Upper lobe of right lung (tissue), 1 donor: Measurements from ENCODE around the gene RNASEL. TPM values are rescaled to one million over a fixed set of nuclear protein-coding genes. Genes with fewer than 3 reads are reported as not detected.

ENCODE experiments used
- ATAC-seq: fragments of 200-7000 bp; cut with Tn5 transposase; one replicate; pipeline ENCODE4 v1.9.1; 2020; ENCODE audit warnings: mild to moderate bottlenecking, moderate library complexity
- DNase-seq: peaks from one replicate; pipeline ENCODE4 v3.0.0-alpha.2; 2020
- H3K27ac ChIP-seq: fragments of 200-600 bp; one replicate; pipeline ENCODE4 v1.8.0; 2022
- H3K27me3 ChIP-seq: fragments of 200-600 bp; one replicate; pipeline ENCODE4 v1.8.0; 2022; ENCODE audit warnings: mild to moderate bottlenecking
- H3K36me3 ChIP-seq: fragments of 200-600 bp; one replicate; pipeline ENCODE4 v1.8.0; 2022
- H3K4me1 ChIP-seq: fragments of 200-600 bp; one replicate; pipeline ENCODE4 v1.8.0; 2022
- H3K4me3 ChIP-seq: fragments of 200-600 bp; one replicate; pipeline ENCODE4 v1.8.0; 2022; ENCODE audit warnings: mild to moderate bottlenecking
- H3K9me3 ChIP-seq: fragments of 200-600 bp; one replicate; pipeline ENCODE4 v1.8.0; 2022
- intact Hi-C: fragments of 100-400 bp; cut with DNase I; formaldehyde crosslinking; loops from one replicate; pipeline ENCODE4 v1.11.0; 2022
- total RNA-seq: library from RNA; stranded (reverse); fragmentation: NEBNext Ultra II Directional; extraction: Animal tissue kit (Norgen Biotek cat#: 25700); gene quantifications from one replicate; pipeline ENCODE4 v1.2.1, GENCODE V29; 2021
- TF ChIP-seq, protein P1 (sequence below): fragments of 200-600 bp; IDR thresholded peaks from one replicate; pipeline ENCODE4 v1.8.0; 2022; ENCODE audit warnings: antibody characterized with exemption
- donor health status: DM: no; HTN: yes; CAD: no; lungs with severe emphysema.

The RNASEL gene
- total RNA-seq, 1 donor from 2014 or later = 12.8 TPM

DNA sequence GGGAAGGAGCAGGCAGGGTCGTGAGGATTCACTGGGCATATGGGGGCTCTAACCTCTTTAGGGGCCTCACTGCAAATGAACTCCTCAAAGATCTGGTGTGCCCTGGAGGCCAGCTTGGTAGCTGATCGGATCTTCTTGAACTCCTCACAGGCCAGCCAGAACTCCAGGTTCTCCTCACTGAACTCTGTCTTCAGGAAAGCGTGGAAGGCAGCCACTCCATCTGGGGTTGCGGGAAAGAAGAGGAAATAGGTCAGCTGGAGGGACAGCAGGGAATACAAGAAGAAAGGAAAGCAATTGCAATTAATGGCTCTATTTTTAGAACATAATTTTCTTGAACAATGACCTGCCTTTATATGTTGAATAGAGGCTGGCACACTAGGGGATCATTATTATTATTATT, 12.9 kb upstream of the RNASEL start:
- ATAC-seq (no peak), DNase-seq (no peak)
- H3K36me3 ChIP-seq = peaks cover 19% of the 10 kb centered on the region
- peaks cover 35% of the 10 kb centered on the region for H3K4me1 ChIP-seq
- H3K4me3 ChIP-seq = peak overlapping the region; percentile 66
- TF ChIP-seq, protein P1, sequence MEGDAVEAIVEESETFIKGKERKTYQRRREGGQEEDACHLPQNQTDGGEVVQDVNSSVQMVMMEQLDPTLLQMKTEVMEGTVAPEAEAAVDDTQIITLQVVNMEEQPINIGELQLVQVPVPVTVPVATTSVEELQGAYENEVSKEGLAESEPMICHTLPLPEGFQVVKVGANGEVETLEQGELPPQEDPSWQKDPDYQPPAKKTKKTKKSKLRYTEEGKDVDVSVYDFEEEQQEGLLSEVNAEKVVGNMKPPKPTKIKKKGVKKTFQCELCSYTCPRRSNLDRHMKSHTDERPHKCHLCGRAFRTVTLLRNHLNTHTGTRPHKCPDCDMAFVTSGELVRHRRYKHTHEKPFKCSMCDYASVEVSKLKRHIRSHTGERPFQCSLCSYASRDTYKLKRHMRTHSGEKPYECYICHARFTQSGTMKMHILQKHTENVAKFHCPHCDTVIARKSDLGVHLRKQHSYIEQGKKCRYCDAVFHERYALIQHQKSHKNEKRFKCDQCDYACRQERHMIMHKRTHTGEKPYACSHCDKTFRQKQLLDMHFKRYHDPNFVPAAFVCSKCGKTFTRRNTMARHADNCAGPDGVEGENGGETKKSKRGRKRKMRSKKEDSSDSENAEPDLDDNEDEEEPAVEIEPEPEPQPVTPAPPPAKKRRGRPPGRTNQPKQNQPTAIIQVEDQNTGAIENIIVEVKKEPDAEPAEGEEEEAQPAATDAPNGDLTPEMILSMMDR = no peak
- H3K27ac ChIP-seq = peak overlapping the region; percentile 85
- no peaks in the 10 kb centered on the region for H3K27me3 ChIP-seq
- intact Hi-C loops = loop anchor here (2.0 kb wide), 1 partner anchor 181 kb away; no protein-coding TSS in a partner anchor
- H3K9me3 ChIP-seq = no peaks in the 10 kb centered on the region

DNA sequence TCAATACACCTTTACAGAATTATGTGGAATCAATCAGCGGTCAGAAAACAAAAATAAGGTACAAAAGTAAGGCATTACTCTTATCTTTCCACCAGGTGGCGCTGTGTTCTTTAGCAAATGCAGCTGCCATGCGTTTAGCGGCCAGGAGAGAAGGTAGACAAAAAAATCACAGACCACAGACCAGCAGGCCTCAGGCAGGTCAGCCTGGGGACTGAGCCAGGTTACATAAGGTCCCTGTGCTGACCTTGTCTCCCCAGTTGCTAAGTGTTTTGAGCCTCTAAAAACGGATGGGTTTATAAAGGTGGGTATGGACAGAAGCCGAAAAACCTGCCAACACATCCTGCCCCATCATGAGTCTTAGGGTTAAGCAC, 12.3 kb upstream of the RNASEL start:
- TF ChIP-seq, protein P1 = peak; percentile 86
- peak overlapping the region; percentile 66 for H3K4me3 ChIP-seq
- ATAC-seq (peak; percentile 45), DNase-seq (peak; percentile 69)
- H3K36me3 ChIP-seq = peaks cover 19% of the 10 kb centered on the region
- intact Hi-C loops = loop anchor here (2.0 kb wide), 1 partner anchor 181 kb away; no protein-coding TSS in a partner anchor
- H3K27me3 ChIP-seq = no peaks in the 10 kb centered on the region
- H3K9me3 ChIP-seq = no peaks in the 10 kb centered on the region
- peak overlapping the region; percentile 85 for H3K27ac ChIP-seq
- H3K4me1 ChIP-seq = peaks cover 35% of the 10 kb centered on the region

DNA sequence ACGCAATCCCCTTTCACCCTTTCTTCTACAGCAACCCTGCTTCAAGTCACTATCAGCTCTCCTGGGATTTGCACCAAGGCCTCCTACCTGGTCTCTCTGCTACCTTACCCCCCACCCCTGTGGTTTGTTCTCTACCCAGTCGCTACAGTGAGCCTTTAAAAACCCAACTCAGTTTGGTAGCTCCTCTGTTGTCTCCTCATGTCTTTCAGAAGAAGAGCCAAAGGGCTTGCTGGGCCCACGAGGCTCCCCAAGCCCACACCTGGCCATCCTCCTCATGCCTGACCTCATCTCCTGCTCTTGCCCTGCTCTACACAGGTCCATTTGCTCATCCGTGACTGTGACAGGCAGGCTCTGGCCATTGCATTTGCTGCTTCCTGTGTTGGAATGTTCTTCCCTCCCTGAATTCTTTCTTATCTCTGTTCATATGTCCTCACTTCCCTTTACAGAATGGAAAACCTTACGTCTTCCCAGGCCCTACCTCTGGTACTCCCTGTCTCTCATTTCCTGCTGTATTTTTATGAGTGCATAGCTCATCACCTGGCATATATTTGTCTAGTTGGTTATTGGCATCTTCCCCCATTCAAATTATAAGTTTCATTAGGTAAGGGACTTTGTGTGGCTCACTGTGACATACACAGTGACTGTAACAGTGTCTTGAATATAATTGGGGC, 11.8 kb upstream of the RNASEL start:
- H3K27ac ChIP-seq = no peak overlapping the region
- TF ChIP-seq, protein P1 = no peak
- ATAC-seq = no peak
- H3K27me3 ChIP-seq = no peaks in the 10 kb centered on the region
- H3K4me1 ChIP-seq = peaks cover 35% of the 10 kb centered on the region
- no peaks in the 10 kb centered on the region for H3K9me3 ChIP-seq
- no peak overlapping the region for H3K4me3 ChIP-seq
- DNase-seq = no peak
- H3K36me3 ChIP-seq = peaks cover 19% of the 10 kb centered on the region
- intact Hi-C loops = loop anchor here (2.0 kb wide), 1 partner anchor 182 kb away; no protein-coding TSS in a partner anchor

DNA sequence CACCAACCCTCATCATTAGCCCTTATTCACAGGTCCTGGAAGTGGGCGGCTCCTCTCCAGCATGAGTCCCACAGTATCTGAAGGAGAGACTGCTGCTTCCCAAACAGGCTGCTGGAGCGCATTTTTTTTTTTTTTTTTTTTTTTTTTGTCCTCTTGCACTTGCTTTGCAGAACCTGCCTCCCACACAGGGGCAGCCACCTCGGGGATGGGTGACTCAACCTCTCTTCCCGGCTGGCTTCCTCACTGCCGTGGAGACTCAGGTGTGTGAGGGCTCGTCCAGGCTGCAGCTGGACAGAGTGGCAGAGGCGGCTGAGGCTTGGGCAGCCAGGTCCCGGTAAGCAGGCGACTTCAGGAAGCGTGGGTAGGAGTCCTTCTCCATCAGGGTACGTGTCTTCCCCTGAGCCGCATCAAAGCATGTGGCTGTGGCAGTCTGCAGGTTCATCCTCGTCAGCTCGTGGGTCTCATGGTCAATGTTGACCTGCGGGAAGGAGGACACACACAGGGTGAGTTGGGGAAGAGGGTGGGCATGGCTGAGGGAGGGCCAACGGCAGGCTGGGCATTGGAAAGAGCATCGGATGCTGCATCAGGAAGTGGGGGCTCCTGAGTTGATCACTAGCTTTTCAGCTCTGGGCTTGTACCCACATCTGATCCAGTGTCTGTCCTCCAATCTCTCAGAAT, 11.1 kb upstream of the RNASEL start:
- H3K27me3 ChIP-seq = no peaks in the 10 kb centered on the region
- H3K27ac ChIP-seq = no peak overlapping the region
- H3K4me1 ChIP-seq = peaks cover 35% of the 10 kb centered on the region
- H3K4me3 ChIP-seq = no peak overlapping the region
- no peak for ATAC-seq
- intact Hi-C loops = loop anchor here (2.0 kb wide), 1 partner anchor 183 kb away; no protein-coding TSS in a partner anchor
- DNase-seq = no peak
- TF ChIP-seq, protein P1 = no peak
- H3K9me3 ChIP-seq = no peaks in the 10 kb centered on the region
- peaks cover 19% of the 10 kb centered on the region for H3K36me3 ChIP-seq

DNA sequence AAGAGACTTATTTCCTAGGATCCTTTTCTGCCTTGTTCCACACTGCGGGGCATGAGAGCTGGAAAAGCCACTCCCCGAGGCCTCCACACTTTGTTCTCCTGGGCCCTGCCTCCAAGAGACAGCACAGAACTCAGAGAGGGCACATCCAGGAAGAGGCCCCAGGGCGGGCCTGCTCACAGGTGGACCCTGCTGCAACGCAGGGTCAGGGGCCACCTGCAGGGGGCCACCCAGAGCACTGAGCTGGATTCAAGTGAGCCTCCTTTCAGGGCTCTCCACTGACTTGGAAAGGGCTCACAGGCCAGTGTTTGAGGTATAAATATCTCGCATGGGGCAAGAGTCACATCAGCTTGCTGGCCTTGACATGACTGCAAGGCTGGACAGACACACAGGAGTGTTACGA, 10.3 kb upstream of the RNASEL start:
- H3K27ac ChIP-seq = no peak overlapping the region
- DNase-seq = no peak
- TF ChIP-seq, protein P1 = peak; percentile 31
- H3K9me3 ChIP-seq = no peaks in the 10 kb centered on the region
- H3K4me3 ChIP-seq = no peak overlapping the region
- H3K36me3 ChIP-seq = peaks cover 19% of the 10 kb centered on the region
- peaks cover 31% of the 10 kb centered on the region for H3K4me1 ChIP-seq
- ATAC-seq = no peak
- H3K27me3 ChIP-seq = no peaks in the 10 kb centered on the region
- intact Hi-C loops = no loop called here
